Cerebellar nuclear complex (tissue), 1 donor: ENCODE data around the gene PLA2G2D.

Experiments used
- DNase-seq, 2 experiments: peaks; one replicate each; lab custom pipeline; 2025; lab: John Stamatoyannopoulos, UW

Gene PLA2G2D

DNA sequence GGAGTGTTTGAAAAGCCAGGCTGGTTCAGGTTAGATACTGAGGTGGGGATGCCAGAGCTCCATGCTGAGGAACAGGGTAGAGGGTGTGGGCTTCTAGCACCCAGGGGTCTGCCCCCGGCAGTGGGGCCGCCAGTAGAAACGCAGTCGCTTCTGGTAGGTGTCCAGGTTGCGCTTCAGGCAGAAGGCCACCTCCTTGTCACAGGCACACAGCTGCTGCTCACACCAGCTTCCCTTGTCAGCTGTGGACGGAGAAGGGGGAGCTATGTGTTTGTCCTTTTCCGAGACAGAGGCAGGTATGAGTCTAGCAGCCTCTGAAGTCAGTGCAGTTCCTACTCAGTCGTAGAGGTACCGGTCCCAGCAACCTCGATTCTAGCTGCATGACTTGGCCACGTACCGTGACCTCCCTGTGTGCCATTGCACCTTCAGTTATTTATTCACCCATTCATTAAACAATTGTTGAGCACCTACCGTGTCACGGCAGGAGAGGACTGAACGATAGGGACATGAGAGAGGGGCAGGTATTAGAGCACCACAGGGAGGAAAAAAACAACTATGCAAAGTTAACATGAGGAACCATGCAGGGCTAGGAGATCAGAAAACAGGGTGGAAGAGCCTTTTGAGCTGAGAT is 5.2 kb downstream of the PLA2G2D start:
- no peak for DNase-seq

DNA sequence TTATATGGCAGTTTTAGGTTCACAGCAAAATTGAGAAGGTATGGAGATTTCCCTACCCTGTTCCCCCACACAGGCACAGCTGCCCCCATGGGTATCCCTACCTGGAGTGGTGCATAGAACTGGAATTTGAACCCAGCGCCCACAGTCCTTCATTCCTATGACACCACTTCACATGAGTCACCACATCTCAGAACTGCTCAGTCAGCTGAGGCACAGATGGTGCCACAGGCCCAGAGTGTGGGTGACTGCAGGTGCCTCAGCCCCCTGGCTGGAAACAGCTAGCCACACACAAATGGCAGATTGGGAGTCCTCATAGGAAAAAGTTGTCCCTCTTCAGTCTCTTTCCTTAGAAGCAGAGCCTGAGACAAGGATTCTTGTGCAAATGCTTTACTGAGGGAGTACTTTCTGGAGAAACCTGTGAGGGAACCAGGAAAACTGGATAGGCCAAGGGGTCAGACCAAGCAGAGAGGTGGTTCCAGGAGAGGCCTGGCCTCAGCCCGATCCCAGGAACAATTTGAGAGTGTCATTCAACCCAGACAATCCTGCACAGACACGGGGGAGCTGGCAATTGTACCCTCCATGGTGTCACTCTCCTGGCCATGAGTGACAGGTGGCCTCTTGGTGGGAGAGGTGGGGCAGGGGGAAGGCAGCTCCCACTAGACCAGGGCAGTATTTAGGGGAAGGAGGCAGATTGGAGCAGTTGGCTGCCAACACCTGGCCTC is 6.9 kb downstream of the PLA2G2D start:
- DNase-seq, result no peak

DNA sequence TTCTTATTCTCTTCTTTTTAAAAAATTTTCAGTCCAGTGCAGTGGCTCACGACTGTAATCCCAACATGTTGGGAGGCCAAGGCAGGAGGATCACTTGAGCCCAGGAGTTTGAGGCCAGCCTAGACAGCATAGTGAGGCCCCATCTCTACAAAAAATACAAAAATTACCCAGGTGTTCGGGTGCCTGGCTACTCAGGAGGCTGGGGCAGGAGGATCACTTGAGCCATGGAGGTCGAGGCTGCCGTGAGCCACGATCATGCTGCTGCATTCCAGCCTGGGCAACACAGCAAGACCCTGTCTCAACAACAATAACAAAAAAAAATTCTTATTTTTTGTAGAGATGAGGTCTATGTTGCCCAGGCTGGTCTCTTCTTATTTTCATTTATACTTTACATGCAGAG is 7.9 kb downstream of the PLA2G2D start:
- no peak for DNase-seq

DNA sequence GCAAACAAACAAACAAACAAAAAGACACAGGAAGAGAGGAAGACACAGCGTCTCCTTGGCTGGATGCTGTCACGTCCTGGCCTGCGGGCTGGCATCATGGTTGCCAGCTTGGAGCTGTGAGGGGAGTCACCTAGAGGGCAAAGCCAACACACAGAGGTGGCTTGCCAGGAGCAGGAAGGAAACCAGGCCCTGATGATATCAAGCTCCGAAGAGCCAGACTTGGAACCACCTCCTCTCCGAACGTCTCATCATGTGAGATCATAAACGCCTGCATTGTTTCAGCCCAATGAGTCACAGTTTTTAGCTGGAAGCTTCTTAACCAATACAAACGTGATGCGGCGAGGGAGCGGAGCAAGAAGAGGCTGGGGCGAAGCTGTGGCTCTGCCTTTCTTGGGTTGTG is 8.7 kb downstream of the PLA2G2D start:
- no peak for DNase-seq

DNA sequence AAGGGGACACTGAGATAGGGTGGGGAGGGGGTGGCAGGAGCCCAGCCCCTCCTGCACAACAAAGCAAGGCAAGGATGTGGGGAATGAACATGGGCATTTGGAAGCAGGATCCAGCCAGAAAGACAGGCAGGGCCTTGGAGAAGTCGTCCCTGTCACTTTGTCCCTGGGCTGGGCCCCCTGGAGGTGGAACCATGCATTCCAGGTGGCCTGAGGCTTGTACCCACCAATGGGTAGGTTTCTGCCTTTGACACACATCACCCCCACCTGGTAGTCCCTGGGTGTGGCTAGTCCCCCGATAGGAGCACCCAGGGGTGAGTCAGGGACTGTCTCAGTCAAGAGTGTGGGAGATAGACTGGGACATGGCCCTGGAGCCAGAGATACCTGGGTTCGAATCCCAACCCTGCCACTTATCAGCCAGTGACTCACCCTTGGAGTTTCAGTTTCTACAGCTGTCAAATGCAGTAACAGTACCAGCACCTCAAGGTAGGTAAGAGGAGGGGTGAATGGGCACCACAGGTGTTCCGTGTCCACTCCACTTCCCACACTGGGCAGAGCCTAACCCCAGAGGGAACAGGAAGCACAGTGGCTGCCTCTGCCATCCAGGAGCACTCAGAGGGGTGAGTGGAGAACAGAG is 10.0 kb downstream of the PLA2G2D start:
- no peak for DNase-seq

DNA sequence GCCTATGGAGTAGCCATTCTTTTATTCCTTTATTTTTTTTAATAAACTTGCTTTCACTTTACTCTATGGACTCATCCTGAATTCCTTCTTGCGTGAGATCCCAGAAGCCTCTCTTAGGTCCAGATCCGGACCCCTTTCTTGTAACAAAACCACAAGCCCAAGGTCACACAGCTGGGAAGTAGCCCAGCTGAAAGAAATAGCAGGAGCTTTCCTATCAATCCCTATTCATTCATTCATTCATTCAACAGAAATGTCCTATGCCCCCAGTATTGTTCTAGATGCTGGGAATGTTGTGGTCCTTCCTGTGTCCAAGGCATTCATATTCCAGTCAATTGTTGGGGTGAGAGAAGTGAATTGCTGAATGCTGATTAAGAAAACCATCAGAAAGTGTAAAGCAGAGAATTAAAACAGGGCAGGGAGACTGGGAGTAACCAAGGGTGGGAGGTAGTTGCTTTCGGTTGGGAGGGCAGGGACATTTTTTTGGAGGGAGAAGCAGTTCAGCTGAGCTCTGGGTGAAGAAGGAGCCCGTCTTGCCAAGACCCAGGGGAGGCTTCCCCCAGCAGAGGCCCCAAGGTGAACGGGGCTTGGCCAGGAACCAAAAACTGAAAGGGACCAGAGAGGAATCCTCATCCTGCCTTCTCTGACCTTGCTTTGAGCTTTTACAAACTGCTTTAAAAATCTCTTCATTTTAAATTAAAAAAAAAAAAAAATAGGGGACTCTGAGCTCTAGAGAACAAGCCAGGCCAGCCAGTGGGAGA is 10.8 kb downstream of the PLA2G2D start:
- DNase-seq, result no peak

DNA sequence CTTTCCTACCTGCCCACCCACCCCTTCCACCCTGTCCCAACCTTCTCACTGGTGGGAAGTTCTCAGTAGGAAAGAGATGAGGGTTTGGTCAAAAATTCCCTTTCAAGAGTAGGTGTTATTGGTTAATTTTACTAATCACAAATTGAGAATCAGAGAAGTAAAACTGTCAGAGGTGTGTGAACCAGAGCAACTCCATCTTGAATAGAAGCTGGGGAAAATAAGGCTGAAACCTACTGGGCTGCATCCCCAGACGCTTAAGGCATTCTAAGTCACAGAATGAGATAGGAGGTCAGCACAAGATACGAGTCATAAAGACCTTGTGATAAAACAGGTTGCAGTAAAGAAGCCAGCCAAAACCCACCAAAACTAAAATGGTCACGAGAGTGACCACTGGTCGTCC is 11.5 kb downstream of the PLA2G2D start:
- DNase-seq, result no peak

DNA sequence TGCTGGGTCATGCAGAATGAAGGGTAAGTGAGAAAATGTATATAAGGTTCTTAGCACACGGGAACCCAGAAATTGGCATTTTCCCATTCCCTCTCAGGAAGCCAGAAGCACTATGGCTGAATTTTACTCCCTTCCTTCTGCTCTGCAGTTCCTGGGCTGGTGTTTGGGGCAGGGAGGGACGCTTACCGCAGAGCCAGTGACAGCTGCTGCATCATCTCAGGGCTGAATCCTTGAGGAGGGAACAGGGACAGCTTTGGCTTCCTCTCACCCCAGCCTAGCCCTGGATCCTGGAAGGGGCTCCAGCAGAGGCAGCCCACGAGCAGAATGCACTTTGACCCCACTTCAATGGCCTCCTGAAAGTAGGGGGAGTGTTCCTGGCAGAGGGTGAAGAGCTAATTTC is 12.0 kb downstream of the PLA2G2D start:
- no peak for DNase-seq

DNA sequence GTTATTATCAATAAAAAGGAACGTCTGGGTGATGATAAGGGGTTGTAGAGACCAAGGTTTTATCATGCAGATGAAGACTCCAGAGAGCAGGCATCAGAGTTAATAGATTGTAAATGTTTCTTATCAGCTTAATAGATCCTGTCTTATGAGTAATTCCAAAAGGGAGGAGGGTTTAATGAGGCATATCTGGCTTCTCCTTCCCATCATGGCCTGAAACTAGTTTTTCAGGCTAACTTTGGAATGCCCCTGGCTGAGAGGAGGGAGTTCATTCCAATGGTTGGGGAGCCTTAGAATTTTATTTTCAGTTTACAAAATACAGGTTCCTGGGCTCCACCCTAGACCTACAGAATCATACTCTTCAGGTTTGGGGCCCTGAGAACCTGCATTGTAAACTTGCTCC is 13.5 kb downstream of the PLA2G2D start:
- no peak for DNase-seq

DNA sequence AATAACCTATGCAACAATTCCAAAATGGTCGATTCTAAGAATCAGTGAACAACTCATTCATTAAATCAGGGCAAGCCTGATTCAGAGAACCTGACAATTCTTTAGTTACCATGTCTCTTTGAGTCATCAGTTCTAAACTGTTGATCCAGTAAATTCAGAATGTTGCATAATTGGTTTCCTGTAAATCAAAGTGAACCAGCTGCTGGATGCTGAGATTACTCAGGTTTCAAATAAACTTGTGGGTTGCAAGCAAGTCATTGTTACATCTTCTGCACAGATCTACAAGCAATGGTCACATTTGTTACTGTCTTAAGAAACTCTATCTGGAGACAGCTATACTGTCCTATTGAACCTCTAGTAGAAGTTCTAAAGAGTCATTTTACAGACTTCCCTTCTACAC is 16.5 kb downstream of the PLA2G2D start:
- no peak for DNase-seq

DNA sequence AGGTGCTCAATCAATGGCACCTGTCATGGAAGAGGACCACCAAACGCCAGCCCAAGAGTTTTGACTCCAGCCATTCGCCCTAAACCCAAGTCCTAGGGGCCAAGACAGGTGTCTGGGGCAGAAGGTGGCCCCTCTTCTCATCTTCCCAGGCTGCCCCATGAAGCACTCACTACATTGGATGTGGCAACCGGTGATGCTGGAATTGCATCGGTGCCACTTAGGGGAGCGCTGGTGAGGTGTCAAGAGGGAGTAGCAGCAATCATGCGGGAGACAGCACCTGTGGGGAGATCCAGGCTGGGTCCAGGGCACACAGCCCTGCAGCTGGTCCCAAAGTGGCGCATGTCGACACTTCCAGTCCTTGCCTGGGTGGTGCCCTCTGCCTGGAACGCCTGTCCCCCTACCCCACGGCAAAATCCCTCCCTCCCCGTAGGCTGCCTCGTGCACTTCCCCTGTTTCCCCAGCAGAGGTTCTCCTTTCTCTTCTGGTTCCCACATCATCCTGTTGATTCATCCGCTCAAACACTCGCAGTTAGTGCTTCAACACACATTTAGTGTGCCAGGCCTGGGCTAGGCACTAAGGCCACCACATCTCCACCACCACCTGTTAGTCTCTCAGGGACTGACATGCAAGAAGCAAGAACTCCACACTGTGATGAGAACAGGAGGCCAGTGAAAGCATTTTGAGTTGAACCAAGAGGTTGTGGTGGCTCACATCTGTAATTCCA is 18.5 kb downstream of the PLA2G2D start:
- no peak for DNase-seq

DNA sequence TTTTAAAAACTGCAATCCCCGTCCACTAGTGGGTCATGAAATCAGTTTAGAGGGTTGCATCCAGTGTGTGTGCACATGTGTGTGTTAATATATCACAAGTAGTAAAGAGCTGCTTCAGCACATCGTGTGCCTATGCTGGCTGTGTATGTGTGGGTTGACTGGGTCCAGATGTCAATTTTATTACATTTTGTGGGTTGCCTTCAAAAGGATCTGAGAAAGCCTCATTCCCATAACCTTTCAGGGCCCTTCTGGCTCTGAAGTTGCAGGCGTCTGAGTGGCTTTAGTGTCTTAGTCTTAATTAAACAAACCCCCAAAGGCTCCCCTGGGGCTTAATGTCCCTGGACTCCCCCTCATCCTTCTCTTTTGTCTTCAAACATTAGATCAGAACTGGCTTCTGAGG is 19.8 kb downstream of the PLA2G2D start:
- no peak for DNase-seq

DNA sequence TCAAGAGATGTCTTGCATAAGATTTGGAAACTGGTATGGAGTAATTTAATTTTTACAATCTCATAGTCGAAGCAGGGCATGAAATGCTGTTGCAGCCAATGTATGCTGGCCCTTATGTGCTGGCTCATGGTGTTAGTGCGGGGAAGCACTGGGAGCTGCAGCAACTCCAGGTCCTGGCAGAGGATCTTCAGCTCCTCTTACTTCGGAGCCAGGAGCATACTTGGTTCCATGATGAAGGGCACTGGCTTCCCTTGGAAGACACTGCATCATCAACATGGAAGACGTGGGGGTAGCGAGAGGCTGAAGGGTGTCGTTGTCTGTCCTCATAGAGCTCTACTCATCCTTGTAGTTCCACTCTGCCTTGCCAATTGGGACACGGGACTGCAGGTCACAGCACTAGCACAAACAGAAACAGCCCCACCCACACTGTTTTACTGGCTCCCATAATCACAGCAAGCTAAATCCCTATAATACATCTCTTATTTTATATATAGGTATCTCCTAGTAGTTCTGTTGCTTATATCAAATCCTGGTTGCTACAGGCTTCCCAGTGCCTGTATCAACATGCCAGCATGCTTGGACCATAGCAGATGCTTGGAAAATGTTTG is 22.4 kb downstream of the PLA2G2D start:
- no peak for DNase-seq

DNA sequence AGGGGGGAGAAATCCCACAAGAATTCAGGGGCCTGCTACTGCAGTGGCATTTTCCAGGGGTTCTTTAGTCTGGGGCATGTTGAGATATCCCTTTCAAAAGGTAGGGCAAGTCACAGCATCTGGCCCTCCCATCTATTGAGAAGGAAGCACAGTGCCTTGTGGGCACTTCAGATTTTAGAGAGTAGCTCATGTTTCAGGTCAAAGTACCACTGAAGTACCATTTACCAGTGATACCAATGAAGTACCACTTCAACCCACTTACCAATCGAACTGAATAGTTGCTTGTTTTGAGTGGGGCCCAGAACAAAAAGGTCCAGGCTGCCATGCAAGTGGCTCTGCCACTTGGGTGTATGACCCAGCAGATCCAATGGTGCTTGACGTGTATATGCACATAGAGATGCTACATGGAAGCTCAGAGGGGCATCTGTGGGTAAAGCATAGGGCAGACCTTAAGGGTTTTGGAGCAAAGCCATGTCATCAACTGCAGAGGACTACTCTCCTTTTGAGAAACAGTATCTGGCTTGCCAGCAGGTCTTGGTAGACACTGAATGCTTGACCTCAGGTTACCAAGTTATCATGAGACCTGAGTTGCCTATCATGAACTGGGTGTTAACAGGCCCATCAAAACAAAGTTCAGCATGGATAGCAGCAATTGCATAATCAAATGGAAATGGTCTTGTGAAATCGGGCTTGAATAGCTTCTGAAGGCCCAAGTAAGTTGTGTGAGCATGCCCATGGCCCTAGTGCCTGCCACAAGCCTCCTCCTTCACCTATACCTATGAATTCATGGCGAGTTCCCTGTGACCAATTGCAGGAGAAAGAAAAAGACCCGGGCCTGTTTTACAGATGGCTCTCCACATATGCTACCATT is 23.5 kb downstream of the PLA2G2D start:
- DNase-seq, result no peak

DNA sequence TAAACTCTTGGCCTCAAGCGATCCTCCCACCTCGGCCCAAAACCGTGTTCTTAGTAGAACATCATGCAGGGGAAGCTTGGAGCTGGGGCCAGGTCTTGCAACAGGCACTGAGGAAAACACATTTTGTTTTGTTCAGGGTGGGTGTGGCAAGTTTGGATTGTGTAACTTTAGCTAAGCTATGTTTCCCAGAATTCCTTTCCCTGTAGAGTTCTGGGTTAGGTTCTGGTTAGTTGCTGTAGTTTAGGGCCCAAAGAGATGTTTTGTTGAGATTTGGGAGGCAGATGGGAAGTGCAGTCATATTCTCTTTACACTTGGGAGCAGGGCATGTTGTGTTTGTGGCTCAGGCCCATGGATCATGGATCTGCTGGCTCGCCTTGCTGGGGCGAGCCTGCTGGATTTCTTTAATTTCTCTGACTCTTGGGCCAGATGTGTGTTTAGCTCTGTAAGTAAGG is 25.4 kb downstream of the PLA2G2D start:
- DNase-seq, result no peak

DNA sequence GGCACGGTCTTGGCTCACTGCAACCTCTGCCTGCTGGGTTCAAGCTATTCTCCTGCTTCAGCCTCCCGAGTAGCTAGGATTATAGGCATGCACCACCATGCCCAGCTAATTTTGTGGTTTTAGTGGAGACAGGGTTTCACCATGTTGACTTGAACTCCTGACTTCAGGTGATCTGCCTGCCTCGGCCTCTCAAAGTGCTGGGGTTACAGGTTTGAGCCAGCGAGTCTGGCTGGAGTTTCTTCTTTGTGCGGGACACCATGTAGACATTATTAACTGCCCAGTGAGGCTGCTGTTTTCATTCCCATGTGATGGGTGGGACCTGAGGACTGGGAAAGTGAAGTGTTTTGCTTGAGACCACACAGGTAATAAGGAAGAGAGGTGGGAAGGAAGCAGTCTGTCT is 26.0 kb downstream of the PLA2G2D start:
- DNase-seq, result no peak

DNA sequence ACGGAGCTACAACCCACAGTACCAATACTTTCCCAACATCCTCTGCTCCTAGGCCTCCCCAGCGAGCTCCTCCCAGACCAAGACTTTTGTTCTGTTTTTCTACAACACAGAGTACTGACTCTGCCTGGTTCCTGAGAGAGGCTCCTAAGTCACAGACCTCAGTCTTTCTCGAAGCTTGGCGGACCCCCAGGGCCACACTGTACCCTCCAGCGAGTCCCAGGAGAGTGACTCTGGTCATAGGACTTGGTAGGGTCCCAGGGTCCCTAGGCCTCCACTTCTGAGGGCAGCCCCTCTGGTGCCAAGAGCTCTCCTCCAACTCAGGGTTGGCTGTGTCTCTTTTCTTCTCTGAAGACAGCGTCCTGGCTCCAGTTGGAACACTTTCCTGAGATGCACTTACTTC is 28.7 kb downstream of the PLA2G2D start:
- no peak for DNase-seq

DNA sequence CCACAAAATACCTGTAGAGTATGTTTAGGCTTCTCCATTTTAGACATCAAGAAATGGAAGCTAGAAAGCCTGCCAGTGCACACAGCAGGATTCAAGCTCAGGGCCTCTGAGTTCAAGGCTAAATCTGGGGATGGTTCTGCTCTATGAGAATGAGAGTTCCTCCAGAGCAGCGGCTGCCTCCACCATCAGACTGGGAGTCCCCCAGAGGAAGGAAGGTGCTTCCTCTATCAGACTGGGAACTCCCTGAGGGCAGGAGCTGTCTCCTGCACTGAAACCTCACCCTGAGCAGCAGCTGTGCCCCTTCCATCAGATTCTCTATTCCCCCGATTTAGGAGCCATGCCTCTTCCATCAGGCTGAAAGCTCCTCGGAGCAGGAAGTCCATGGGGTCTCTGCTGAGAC is 29.2 kb downstream of the PLA2G2D start:
- DNase-seq, result no peak

DNA sequence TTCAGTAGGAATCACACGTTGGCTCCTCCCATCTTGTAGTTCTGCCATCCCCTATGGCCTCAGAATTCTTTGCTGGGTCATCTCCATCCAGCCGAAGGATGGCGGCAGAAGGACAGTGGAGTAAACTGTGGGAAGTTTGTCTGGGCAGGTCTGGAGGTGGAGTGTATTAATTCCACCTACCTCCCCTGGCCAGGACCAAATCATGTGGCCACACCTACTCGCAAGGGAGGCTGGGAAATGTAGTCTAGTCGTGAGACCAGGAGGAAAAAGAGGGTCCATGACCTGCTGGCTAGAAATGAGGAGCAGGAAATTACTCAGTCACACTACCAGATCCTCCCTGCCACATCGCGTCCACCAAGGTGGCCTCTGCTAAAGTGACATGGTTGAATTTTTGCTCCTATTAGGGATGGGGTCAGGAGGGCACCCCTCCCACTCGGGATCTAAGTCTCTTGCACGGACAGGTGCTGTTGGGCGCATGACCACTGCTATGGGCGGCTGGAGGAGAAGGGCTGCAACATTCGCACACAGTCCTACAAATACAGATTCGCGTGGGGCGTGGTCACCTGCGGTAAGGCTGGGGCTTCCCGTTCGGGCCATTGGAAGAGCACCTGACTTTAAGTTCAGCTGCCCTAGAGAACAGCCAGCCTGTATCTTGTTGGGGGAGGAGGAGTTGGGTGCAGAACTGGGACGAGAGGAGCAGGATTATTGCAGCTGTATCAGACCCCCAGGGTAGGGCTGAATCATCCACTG is 29.8 kb downstream of the PLA2G2D start:
- DNase-seq, result no peak

DNA sequence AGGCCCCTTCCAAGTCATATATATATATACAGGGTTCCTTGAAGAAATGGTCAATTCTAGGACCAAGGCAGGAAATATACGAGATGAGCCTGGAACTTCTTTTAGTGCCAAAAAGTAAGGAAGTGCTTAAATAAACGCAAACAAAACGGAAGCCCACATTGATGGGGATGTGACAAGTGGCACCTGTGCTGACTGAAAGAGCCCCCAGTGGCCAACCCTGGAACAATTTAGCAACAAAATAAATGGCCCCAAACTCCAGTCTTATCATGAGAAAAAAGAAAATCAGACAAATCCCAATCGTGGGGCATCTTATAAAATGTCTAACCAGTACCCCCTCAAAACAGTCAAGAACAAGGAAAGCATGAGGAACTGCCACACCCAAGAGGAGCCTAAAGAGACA is 31.7 kb downstream of the PLA2G2D start:
- DNase-seq, result no peak
